GM18508 (cell line): ENCODE measurements around the gene ZSWIM2.
A peak's percentile ranks its signal among the peaks of the same experiment; 100 is the strongest.
"Not testable (repeated sequence)": the region's sequence is repeated elsewhere in the genome, so short reads cannot be mapped to it uniquely, and the experiment has no call there.

Source experiments
- ATAC-seq: cut with Tn5 transposase; IDR thresholded peaks from one replicate; pipeline ENCODE4 v1.9.1; 2021; ENCODE audit warnings: moderate number of reproducible peaks; ENCODE audit not compliant: insufficient read depth, unreplicated experiment

Gene ZSWIM2

DNA sequence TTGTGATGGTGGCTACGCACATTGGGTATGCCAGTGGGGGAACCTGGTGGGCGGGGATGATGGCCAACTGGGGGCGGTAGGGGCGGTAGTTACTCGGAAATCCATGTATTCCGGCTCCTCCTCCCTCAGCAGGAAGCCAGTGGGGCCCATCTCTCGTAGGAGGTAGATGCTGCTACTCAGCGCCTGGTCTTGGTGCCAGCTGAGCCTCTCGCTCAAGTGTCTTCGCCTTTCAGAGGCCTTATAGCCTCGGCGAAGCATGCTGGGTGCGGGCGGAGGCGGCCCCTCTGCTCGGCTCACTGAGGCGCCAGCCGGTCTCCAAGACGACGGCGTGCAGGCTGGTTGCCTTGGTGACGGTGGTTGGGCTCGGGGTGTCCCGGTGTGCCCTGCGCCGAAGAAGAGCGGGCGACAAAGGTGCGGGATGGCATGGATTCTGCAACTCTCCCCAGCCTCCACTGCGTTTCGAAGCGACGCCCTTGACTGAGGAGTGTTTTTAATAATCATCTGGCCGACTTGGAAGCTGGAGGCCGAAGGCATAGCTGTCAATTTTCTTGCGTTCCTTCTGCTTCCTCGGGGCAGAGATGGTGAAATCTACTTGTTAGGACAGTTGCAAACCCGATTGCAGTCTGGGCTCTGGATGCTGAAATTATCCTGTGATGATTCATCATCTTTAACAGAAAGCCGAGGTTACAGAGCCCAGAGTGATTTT is at the start of gene ZSWIM2:
ZSWIM2 (minus strand) TSS at position 298 of the 706 bp plus-strand sequence; CDS start at position 258, 40 bp downstream.
- no peak for ATAC-seq

DNA sequence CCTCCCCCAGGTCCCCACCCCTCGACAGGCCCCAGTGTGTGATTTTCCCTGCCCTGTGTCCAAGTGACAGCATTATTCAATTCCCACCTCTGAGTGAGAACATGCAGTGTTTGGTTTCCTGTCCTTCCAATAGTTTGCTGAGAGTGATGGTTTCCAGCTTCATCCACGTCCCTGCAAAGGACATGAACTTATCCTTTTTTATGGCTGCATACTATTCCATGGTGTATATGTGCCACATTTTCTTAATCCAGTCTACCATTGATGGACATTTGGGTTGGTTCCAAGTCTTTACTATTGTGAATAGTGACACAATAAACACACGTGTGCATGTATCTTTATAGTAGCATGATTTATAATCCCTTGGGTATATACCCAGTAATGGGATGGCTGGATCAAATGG is 47.2 kb upstream of the ZSWIM2 start:
- ATAC-seq, result not testable (repeated sequence)

GRCh38 chr2:186895451-186895850 is 46.5 kb upstream of the ZSWIM2 start:
- no peak for ATAC-seq

- ATAC-seq, result no peak
Observed at GRCh38 chr2:186894478-186894877, 45.5 kb upstream of the ZSWIM2 start.

DNA sequence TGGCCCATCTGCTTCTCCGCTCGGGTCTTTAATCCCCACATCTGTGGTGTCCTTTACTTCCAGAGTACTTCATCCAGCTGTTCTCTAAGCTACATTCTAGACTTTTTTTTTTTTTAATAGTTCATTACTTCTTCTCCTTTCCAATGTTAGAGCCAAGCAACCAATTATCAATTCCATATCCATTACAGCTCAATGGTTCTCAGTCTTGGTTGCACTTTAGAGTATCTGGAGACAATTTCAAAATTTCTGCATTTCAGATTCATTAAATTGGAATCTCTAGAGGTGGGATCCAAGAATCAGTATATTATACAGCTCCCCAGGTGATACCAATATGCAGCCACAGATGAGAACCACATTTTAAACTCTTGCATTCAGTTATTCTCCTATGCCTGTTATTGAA is 43.9 kb upstream of the ZSWIM2 start:
- no peak for ATAC-seq

DNA sequence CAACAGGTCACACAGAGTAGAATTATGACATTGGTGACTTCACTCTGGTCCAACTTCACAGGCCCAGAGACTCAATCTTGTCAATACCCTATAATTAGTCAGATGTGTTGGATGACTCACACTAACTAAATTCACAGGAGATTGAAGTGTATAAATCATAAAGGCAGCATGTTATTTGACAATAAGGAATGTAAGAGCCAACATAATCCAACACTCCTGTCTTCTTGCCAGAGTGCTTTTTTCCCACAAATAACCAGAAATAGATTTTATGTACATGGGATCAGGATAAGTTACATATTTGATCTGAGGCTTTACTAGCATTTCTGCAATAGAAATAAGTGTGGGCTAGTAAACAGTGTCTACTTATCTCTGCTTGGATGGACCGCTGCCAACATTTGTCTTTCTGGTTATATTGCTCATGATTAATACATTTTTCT is 42.2 kb upstream of the ZSWIM2 start:
- ATAC-seq, result no peak

DNA sequence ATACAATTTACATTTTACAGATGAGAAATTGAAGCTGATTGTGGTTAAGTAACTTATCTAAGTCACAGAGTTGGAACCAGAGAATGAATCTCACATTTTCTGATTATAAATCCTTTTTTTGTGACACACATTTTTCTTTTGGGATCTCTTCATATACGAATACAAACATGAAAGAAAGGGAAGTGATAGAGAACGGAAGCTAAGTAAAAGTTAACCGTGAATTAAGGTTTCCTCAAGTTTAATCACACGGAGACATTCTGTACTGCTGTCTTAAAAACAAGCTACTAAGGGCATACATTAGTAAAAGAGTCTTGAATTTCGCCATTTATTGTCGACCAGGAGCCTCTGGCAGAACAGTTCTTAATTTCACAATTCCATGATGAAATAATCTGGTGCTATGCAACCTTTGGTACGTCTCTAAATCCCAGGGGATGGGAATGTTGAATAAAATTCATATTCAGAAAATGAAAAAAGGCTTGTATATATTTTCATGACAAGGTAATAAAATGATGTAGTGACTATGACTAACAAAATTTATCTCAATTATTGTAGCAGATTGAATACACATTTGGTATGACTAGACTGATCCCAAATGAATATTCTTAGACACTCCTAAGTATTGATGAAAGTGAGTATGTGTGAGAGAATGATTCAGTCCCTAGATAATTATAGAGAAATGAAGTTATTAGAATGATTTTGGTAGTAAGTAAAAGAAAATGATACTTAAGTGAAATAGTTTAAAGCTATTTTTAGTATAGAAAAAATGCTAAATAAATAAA is 40.3 kb upstream of the ZSWIM2 start:
- ATAC-seq, result no peak

DNA sequence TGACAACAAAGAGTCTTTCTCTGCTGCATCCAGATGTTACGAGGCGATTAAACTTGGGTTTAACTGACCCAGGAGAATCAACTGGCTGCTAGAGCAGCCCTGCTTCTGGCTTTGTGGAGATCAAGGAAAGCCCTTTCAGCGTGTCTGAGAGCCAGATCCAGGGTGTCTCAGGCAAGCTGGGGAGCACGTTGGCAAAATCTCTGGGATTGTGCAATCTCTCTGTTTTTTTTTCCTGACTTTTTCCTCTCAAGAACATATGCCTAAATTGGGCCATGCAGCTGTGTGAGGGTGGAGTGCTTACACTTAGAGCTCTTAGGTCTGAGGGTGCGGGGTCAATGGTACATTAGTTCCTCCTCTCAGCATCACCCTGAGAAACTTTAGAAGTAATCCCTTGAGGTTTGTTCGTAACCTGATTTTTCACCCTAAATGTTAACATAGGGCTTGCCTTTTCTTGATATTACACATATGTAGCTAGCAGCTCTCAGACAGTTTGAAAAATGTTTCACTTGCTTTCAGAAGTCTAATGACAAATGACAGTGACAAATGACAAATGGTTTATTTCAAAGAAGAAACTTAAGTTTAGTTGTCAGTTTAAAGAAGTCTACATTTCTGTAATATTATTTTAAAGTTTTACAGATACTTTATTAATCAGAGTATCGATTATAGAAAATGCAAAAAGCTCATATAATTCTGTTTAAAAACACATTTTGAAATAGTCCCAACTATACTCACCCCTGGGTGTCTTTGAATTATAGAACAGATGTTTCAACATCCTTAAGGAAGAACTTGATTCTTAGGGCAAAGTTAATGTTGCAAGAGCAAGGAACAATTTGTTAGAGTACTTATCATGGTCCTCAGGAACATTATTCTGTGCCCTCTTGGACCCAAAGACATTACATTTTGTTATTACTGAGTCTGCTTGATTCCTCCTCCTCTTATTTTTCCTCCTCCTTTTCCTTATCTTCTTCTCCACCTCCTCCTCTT is 38.4 kb upstream of the ZSWIM2 start:
- ATAC-seq, result no peak

GRCh38 chr2:186884587-186884986 is 35.6 kb upstream of the ZSWIM2 start:
- ATAC-seq, result no peak

- ATAC-seq, result no peak
Observed at GRCh38 chr2:186883666-186884065, 34.7 kb upstream of the ZSWIM2 start.

GRCh38 chr2:186882511-186883071 is 33.6 kb upstream of the ZSWIM2 start:
- no peak for ATAC-seq

DNA sequence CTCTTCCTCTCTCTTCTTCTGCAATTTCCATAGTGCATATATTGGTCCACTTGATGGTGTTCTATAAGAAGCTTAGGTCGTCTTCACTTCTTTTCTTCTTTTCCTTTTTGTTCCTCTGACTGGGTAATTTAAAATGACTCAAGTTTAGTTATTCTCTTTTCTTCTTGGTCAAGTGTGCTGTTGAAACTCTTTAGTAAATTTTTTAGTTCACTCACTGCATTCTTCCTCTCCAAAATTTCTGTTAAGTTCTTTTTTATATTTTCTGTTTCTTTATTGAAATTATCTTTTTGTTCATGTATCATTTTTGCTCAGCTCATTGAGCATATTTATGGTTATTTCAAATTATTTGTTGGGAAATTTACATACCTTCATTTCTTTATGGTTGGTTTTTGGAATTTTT is 32.7 kb upstream of the ZSWIM2 start:
- ATAC-seq, result no peak

DNA sequence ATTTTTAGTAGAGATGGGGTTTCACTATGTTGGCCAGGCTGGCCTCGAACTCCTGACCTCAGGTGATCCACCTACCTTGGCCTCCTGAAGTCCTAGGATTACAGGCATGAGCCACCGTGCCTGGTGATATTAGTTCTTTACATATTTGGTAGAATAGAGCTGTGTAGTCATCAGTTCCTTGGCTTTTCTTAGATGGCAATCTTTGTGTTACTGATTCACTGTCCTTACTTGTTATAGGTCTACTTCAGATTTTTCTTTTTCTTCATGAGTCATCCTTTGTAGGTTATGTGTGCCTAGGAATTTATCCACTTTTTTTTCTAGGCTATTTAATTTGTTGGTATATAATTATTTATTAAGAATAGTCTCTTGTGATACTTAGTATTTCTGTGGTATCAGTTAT is 30.3 kb upstream of the ZSWIM2 start:
- ATAC-seq, result no peak

DNA sequence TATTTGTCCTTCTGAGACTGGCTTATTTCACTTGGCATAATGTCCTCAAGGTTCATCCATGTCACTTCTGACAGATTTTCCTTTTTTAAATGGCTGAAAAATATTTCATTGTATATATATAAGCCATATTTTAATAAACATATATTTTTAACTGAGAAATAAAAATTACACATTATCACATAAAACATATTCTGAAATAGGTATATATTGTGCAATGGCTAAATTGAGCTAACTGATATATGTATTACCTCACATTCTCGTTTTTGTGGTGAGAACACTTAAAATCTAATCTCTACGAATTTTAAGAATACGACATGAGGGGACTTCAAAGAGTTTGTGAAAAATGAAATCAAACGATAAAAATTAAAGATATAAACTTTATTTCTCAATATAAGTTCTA is 25.7 kb upstream of the ZSWIM2 start:
- ATAC-seq, result no peak

GRCh38 chr2:186871881-186872280 is 22.9 kb upstream of the ZSWIM2 start:
- no peak for ATAC-seq

DNA sequence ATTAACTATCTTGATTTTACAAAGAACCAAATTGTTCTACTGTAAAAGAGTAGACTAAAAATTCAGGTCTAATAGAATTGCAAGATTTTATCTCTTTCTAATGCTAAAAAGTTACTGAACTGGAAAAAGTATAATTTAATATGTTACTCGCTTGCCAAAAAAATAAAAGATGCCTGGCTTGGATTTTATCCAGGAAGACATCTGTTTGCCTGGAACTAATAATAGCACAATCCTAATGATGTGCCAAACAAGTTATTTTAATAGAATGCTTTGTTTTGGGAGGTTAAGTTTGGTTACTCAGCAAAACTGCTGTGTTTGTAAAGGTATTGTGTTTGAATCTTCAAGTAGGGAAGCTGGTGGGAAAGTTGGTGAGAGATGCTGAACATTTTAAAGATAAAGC is 19.4 kb upstream of the ZSWIM2 start:
- ATAC-seq, result no peak

GRCh38 chr2:186862869-186863709 is 14.1 kb upstream of the ZSWIM2 start:
- peak; percentile 49 for ATAC-seq

DNA sequence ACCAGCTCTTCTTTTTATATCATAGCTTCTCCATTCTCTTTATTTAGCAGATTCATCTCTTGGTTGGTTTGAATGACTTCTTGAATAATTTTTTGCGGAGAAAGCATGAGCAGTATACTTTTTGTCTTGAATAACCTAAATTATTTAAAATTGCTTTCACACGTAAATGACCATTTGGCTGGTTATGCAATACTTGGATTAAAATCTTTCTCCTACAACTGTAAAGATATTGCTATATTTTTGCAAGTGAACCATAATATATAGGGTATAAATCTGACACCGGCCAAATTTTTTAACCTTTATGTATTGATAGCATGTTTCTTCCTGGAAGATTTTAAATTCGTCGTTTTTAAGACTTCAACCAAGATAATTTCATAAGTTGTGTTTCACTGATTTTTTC is 6.2 kb upstream of the ZSWIM2 start:
- ATAC-seq, result no peak

DNA sequence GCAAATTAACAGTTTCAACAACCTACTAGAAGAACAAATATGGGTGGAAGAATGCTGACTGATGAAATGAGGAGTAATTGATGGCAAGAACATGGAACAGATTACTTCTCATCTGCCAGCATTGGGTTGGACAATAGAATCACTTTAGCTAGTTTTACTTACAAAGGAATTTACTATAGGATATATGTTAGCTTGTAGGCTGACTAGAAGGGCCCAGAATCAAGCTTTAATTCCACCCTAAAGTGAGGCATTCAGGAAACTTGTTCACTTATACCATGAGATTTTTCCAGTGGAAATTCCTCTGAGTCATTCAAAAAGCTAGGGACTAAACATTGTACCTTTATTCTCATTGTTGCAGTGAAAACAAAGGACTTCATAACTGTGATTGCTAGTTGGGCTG is 5.0 kb upstream of the ZSWIM2 start:
- no peak for ATAC-seq
